BE2C (cell line): Measurements from ENCODE around the gene IL4.

Experiments used
- DNase-seq: peaks from one replicate; pipeline ENCODE4 v3.0.0-alpha.2; 2020
- H3K27me3 ChIP-seq: fragments of 250-450 bp; sonication (Bioruptor Pico); 2 replicates; pipeline ENCODE4 v1.5.1; 2020; ENCODE audit warnings: mild to moderate bottlenecking
- H3K36me3 ChIP-seq: fragments of 250-450 bp; sonication (Bioruptor Pico); 2 replicates; pipeline ENCODE4 v1.5.1; 2020; ENCODE audit warnings: mild to moderate bottlenecking
- H3K4me1 ChIP-seq: fragments of 250-450 bp; sonication (Bioruptor Pico); 2 replicates; pipeline ENCODE4 v1.5.1; 2020
- H3K4me3 ChIP-seq: 2 replicates; pipeline ENCODE4 v1.5.1; 2011; ENCODE audit warnings: low read depth, low read length
- H3K9me3 ChIP-seq: fragments of 250-450 bp; sonication (Bioruptor Pico); 2 replicates; pipeline ENCODE4 v1.5.1; 2020
- CTCF ChIP-seq: IDR thresholded peaks from 2 replicates; pipeline ENCODE4 v1.5.1; 2012; ENCODE audit warnings: mild to moderate bottlenecking, low read depth, low read length

Gene IL4

DNA sequence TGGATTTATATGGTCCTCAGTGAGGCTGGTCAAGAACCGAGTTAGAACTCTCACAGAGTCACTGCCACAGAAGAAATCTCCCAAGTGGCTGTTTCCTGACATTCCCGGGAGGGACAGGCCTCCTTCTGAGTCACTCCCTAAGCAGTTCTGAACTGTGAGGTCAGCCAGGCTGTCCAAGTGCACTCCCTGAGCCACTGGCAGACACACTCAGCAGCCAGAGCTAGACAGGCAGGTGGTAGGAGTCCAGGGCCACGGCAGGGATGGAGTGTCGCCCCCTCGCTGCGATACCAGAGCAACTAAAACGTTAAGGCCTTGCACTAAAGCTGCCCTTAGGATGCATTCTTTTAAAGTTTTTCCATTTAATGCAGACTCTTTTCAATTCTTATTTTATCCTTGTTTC is 3.4 kb downstream of the IL4 start:
- no peaks in the 10 kb centered on the region for H3K27me3 ChIP-seq
- H3K9me3 ChIP-seq: no peaks in the 10 kb centered on the region
- no peaks in the 10 kb centered on the region for H3K36me3 ChIP-seq
- no peak for TF ChIP-seq CTCF
- H3K4me1 ChIP-seq: no peaks in the 10 kb centered on the region
- no peak overlapping the region for H3K4me3 ChIP-seq
- peak; percentile 45 for DNase-seq

DNA sequence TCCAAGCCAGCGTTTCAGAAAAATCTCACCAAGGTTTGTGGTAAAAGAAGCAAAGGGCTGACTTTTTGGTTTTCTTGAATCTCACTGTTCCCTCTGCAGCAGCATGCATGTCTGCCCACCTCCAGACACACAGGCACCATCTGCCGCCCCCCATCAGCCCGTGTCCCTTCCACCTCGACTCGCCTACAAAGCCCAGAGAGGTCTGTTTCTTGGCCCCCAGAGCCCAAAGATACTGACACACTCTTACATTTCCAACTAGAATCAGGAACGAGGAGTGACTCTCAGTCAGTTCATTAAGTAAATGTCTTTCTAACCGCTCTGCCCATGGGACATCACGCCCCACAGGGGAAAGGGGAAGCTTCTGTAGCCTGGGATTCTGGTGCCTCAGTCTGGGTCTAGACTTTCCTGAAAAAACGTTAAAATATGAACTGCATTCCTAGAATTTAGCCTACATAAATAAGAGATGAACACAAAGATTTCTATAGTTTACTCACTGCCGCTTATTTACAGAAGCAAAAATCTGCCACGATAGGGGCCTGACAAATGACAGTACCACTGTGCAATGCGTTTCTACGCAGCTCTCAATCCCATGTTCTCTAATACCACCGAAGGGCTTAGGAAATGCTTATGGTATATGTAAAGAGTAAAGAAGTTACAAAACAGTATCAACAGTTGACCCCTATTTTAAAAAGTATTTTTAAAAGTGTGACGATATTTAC is 4.1 kb downstream of the IL4 start:
- TF ChIP-seq CTCF: no peak
- no peak for DNase-seq
- Histone ChIP-seq H3K36me3 (no peaks in the 10 kb centered on the region), H3K4me1 (no peaks in the 10 kb centered on the region), H3K27me3 (no peaks in the 10 kb centered on the region), H3K4me3 (no peak overlapping the region), H3K9me3 (no peaks in the 10 kb centered on the region)

GRCh38 chr5:132678735-132679134 is 4.9 kb downstream of the IL4 start:
- TF ChIP-seq CTCF: no peak
- no peak for DNase-seq
- Histone ChIP-seq H3K4me3 (no peak overlapping the region), H3K4me1 (no peaks in the 10 kb centered on the region), H3K9me3 (no peaks in the 10 kb centered on the region), H3K36me3 (no peaks in the 10 kb centered on the region), H3K27me3 (no peaks in the 10 kb centered on the region)

- TF ChIP-seq CTCF: no peak
- H3K4me1 ChIP-seq: no peaks in the 10 kb centered on the region
- no peak for DNase-seq
Observed at GRCh38 chr5:132679166-132679565, 5.4 kb downstream of the IL4 start.

GRCh38 chr5:132679717-132680380 is 6.1 kb downstream of the IL4 start:
- DNase-seq: no peak
- H3K4me3 ChIP-seq: no peak overlapping the region
- H3K27me3 ChIP-seq: no peaks in the 10 kb centered on the region
- no peaks in the 10 kb centered on the region for H3K9me3 ChIP-seq
- H3K36me3 ChIP-seq: no peaks in the 10 kb centered on the region
- no peak for TF ChIP-seq CTCF
- no peaks in the 10 kb centered on the region for H3K4me1 ChIP-seq

More at GRCh38 chr5:132679166-132679565, 5.4 kb downstream of the IL4 start:
- H3K27me3 ChIP-seq: no peaks in the 10 kb centered on the region
- H3K9me3 ChIP-seq: no peaks in the 10 kb centered on the region
- H3K4me3 ChIP-seq: no peak overlapping the region
- H3K36me3 ChIP-seq: no peaks in the 10 kb centered on the region
